GM15510 (cell line): ENCODE measurements around the gene SIDT2.

Experiments used
- POLR2A ChIP-seq: IDR thresholded peaks from 3 replicates; pipeline ENCODE4 v1.6.1; 2011; ENCODE audit warnings: borderline replicate concordance; ENCODE audit not compliant: insufficient read length; ENCODE audit errors: extremely low read depth

The SIDT2 gene

DNA sequence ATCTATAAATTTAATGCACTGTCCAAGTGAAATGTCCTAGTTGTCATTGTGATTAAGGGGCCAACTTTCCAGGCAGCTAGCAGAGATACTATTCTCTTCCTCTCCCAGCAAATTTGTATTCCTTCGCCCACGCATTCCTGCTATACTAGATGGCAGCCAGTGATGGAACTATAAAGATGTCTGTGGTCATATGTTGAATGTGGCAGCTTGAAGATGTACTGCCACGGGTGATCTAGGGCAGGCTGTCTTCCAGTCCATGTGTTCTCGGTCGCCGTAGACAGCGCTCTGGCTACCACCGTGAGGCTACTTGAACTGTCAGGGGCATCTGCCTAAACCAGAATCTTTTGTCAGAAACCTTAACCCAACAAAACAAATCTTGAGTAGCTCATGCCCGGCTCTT is 8.3 kb upstream of the SIDT2 start:
- no peak for TF ChIP-seq POLR2A

DNA sequence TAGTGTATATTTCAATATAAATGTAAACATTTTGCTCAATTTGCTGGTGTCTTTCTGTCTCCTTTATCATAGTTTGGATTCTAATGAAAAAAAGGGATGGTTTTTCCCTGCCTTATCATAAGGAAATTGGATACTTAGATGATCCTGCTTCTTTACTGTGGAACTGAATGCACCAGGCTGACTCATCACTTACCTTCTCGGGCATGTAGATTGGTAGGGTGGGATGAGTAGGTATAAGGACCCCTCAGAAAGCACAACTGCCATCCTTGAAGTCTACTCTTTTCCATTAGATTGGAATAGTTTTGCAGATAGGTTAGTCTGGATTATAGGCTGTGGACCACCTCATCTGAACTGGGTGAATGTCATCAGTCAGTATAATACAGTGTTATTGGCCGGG is 7.5 kb upstream of the SIDT2 start:
- no peak for TF ChIP-seq POLR2A

DNA sequence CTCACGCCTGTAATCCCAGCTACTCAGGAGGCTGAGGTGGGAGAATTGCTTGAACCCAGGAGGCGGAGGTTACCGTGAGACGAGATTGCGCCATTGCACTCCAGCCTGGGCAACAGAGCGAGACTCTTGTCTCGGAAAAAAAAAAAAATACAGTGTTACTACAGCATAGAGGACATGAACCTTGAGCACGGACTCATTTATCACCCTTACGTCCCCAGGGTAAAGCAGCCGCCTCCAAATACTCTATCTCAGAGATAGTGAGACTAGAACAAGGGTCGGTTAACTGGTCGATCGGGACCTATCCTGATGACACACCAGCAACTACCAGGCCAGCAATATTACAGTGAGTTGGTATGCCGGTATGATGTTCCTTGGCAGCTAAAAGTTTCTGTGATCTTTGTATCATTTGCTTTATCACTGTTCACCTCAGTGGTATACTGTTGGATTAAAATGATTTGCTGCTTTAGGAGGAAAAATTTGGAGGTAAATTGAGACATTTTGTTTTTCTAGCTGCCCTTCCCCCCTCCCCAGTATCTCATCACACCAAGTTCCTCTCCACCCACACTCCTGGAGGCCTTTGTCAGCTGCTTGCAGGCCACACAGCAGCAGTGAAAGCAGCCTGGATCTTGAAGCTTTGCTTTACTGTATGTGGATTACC is 7.0 kb upstream of the SIDT2 start:
- no peak for TF ChIP-seq POLR2A

DNA sequence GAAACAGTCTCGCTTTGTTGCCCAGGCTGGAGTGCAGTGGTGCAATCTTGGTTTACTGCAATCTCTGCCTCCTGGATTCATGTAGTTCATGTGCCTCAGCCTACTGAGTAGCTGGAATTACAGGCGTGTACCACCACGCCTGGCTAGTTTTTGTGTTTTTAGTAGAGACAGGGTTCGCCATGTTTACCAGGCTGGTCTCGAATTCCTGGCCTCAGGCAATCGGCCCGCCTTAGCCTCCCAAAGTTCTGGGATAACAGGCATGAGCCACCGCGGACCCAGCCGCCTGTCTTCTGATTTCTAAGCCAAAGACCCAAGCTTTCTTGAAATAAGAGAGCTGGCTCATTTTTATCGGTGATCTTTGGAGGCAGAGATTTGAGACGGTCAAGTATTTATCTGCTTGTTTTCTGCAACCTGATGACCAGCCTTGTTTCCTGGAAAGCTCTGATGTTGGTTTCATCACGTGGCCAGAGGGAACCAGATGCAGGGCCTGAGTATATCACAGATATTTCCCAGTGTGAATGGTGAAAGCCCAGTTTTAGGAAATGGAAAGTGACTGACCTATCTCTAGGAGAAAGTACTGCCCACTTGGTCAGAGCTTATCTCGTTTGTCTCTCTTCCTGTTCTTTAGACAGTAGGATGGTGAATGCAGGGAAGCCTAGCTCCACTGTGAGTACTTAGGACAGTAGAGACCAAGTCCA is 5.7 kb upstream of the SIDT2 start:
- no peak for TF ChIP-seq POLR2A

DNA sequence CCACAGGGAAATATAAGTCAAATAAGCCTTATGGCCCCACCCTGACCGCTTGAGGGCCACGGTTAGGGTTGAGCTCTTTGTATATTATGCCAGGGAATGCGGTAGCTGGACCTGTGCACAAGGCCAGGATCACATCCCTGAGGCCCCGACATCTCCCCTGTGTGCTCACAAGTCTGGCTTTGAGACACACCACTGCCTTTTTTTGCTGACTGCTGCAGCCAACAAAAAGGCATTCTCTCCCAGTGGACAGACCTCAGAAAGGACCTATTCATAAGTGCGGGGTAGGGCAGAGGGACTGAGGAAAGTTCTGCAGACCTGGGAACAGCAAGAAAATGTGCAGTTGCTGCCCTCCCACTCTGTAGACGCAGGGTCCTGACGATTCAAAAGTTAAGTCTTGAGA is 3.4 kb upstream of the SIDT2 start:
- no peak for TF ChIP-seq POLR2A

DNA sequence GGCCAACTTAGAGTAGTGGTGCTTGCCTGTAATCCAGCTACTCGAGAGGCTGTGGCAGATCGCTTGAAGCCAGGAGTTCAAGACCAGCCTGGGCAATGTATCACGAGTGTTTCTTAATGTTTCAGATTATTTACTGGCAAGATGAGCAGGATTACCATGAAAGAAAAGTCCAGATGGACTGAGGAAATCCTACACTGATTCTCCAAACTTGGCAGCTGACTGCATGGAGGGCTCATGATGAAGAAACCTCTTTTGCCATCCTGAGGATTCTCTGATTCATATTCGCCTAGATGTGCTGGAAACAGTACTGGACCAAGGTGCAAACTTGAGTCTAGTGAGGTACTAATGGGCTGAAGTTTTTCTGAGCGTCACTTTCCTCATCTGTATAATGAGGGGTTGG is 2.8 kb upstream of the SIDT2 start:
- TF ChIP-seq POLR2A = no peak

DNA sequence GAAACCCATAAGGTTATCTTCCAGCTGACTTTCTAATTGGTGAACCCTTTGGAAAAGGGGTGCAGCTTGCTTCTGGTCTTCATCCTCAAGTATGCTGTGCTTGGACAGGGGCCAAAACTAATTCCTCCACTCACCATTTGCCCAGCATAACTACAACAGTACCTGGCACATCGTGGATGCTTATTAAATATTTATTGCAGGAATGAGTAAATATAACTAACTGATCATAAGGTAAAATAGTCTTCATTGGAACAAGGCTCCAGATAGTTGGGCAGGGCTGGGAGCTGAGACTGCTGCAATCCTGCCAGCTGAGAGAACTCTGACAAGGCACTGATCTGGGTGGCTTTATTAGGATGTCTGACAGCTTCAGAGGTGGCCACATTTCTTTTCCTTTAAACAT is 2.4 kb upstream of the SIDT2 start:
- no peak for TF ChIP-seq POLR2A

DNA sequence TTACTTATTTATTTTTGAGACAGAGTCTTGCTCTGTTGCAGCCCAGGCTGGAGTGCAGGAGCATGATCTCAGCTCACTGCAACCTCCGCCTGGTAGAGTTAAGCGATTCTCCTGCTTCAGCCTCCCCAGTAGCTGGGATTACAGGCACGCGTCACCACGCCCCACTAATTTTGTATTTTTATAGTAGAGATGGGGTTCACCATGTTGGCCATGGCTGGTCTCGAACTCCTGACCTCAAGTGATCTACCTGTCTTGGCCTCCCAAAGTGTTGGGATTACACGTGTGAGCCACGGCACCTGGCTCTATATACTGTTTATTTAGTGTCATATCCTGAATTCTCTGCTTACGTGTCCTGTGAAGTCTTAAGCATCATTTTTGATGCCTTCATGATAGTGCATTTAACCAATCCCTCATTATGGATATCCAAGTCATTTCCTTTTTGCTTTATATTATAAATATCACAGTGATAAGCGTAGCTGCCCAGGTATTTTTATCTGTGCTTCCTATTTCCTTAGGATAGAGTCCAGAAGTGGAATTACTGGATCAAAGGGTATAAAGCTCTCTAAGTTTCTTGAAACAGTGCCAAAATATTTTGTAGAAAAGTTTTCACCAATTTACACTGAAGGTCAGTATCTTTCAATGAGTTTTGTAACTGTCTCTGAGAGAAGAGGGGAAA is 871 bp upstream of the SIDT2 start:
- no peak for TF ChIP-seq POLR2A

DNA sequence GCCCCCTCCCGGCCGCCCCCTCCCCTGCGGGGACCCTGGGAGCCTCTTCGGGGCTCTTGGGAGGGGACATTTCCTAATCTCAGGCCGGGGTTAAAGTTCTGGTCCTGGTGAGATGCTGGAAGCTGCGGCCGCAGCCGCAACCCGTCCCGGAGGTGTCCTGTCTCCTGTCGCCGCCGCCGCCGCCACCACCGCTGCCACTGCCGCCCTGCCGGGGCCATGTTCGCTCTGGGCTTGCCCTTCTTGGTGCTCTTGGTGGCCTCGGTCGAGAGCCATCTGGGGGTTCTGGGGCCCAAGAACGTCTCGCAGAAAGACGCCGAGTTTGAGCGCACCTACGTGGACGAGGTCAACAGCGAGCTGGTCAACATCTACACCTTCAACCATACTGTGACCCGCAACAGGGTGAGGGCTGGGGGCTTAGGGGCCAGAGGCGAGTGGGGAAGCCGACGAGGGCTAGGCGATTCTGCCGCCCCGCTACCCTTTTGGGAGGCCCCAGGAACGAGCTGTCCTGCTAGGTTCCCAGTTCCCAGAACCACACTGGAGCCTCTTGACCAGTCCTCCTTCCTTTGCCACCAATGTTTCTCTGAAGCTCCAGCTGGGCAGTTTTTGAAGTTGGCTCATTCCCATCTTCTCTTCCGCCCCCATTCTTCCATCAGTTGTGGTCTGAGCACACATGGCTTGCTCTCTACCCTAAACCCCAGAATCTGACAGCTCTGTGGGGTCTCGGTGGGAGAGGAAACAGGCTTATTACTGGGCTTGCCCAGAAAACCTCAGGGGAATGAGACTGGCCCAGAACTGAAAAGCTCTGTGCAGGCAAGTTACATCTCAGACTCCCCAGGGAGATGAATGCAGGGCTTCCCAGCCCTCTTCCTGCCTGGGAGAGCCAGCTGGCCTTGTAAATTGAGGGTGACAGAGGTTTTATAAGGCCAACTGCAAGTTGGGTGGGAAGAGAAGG is 781 bp downstream of the SIDT2 start:
- TF ChIP-seq POLR2A = no peak

DNA sequence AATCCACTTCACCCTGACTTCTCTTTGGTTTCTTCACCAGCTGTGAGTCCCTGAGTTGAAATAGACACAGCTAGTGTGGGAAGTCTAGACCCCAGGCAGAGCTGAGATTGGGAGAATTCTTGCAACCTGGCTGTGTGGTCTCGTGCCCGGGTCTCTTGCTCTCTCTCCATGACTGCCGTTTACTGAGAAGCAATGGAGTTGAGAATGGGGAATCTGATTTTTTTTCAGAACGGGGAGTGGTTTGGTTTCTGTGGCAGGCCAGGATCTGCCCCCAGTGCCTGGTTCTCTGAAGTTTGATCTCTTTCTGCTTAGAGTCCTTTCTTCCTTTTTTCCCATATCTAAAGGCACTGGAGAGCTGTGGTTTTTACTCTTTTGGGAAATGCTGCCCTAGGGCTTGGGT is 1.5 kb downstream of the SIDT2 start:
- no peak for TF ChIP-seq POLR2A

DNA sequence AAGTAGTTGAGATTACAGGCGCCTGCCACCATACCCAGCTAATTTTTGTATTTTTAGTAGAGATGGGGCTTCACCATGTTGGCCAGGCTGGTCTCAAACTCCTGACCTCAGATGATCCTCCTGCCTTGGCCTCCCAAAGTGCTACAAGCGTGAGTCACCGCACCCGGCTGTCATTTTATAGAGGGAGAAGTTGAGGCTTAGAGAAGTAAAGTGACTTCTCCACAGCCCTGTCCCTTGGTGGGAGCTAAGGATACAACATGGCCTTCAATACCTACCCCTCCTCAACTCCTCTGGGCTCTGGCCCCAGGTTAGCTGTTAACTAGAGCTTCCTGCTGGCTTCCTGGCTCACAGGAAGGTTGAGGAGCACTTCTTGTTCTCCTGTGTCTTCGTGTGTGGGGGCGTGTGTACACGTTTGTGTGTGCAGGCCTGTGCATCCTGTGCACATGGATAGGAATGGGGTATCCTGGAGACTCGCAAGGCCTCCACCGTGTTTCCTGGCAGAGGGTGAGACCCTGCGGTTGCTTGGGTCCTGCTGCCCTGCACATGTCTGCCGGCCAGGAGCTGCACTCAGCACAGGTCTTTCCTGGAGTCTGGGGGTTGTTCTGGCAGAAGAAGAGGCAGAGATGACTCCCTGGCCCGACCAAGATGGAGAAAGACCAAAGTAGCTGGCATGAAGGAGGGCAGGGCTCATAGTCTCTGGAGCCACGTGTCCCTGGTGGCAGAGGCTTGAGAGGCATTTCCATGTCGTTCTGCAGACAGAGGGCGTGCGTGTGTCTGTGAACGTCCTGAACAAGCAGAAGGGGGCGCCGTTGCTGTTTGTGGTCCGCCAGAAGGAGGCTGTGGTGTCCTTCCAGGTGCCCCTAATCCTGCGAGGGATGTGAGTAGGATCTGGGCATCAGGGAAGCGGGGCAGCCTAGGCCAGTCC is 2.4 kb downstream of the SIDT2 start:
- no peak for TF ChIP-seq POLR2A

DNA sequence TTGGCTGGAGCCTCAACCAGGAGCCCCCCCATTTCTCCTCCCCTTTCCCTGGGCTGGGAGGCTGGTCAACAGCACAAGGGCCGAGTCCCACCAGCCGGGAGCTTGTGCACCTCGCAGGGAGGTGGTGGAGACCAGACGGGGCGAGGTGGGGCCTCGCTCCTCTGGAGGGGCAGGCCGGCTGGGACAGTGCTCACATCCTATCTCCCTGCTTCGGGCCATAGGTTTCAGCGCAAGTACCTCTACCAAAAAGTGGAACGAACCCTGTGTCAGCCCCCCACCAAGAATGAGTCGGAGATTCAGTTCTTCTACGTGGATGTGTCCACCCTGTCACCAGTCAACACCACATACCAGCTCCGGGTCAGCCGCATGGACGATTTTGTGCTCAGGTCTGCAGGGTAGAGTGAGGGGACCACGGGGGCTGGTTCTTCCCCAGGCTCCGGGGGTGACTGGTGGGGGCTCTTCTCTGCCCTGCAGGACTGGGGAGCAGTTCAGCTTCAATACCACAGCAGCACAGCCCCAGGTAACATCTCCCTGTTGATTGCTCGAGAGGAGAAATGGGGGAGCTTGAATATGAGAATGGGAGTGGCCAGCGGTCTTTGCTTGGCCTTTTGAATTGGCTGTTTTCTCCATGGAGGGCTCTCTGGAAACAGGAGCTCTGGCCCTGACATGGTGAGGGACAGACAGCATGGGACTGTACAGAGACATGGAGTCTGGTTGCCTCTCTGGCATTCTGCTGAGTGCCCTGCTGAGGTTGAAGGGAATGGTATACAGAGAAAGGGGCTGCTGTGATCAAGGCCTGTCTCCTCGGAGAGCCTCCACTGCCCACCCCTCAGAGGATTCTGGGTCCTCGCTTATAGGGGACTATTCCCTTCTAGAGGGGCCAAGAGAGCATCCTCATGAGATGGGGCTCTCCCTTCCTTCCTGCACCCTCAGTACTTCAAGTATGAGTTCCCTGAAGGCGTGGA is 3.3 kb downstream of the SIDT2 start:
- no peak for TF ChIP-seq POLR2A

DNA sequence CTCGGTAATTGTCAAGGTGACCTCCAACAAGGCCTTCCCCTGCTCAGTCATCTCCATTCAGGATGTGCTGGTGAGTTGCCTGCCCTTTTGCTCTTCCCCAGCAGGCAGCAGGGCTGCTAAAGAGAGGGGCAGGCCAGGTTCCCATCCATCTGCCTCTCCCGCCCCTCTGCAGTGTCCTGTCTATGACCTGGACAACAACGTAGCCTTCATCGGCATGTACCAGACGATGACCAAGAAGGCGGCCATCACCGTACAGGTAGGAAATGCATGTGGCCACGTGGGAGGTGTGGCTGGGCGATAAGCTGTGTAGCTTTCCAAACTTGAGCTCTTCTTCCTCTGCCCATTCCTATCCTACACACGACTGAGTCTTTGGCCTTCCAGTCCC is 4.0 kb downstream of the SIDT2 start:
- no peak for TF ChIP-seq POLR2A
